ENCODE measurements around the gene CTIF.

The CTIF gene

GRCh38 chr18:48638896-48639771 lies 100.3 kb downstream of the CTIF start:
- Histone ChIP-seq H2AFZ (ENCODE audit: low read depth, low read length) (no peak overlapping the region), H4K91ac (ENCODE audit: low read length) (no peak overlapping the region), H3K79me1 (replicated peaks; ENCODE audit: low read length, poor library complexity, severe bottlenecking) (peaks cover 52% of the 10 kb centered on the region), H3K4ac (ENCODE audit: low read depth in 1 of 2, low read length in 2 of 2) (no peak overlapping the region), H2BK12ac (ENCODE audit: low read length in 2 of 2) (no peak overlapping the region), H3K9ac (ENCODE audit: low read length) (no peak overlapping the region), H3K27me3 (ENCODE audit: control insufficient read depth in 1 of 2, insufficient read depth in 1 of 2, low read length in 2 of 2) (no peaks in the 10 kb centered on the region), H3K27ac (ENCODE audit: low read length, poor library complexity, severe bottlenecking) (no peak overlapping the region), H3K4me2 (ENCODE audit: low read length, poor library complexity, severe bottlenecking) (no peak overlapping the region), H3K18ac (ENCODE audit: low read depth in 1 of 2, low read length in 2 of 2) (no peak overlapping the region), H3K23ac (ENCODE audit: low read length in 2 of 2) (no peak overlapping the region), H3K4me1 (ENCODE audit: control insufficient read depth, insufficient read depth, low read depth, low read length) (peaks cover 16% of the 10 kb centered on the region), H3K4me3 (ENCODE audit: insufficient read depth in 1 of 2, low read depth in 1 of 2, low read length in 2 of 2) (no peak overlapping the region), H2BK5ac (ENCODE audit: low read depth, low read length, poor library complexity, severe bottlenecking) (no peak overlapping the region), H3K36me3 (ENCODE audit: control insufficient read depth in 1 of 2, insufficient read depth in 2 of 2, low read depth in 1 of 2, low read length in 2 of 2) (peaks cover 22 to 53% of the 10 kb centered on the region in 2 experiments), H2BK120ac (ENCODE audit: low read depth, low read length) (no peak overlapping the region), H3K14ac (ENCODE audit: low read length in 2 of 2) (no peak overlapping the region), H3K9me3 (ENCODE audit: control insufficient read depth, low read length) (peaks cover 5% of the 10 kb centered on the region), H2BK15ac (ENCODE audit: low read depth, poor library complexity, severe bottlenecking) (no peak overlapping the region), H4K8ac (ENCODE audit: low read length) (no peak overlapping the region), H2AK5ac (ENCODE audit: low read length, severe bottlenecking) (no peak overlapping the region)
- DNase-seq, result no peak
- WGBS, result 94% methylated on average over 17 of the region's 17 CpGs

- no peak overlapping the region for H3K27ac ChIP-seq (ENCODE audit: low read length, poor library complexity, severe bottlenecking)
- no peak overlapping the region for H2BK5ac ChIP-seq (ENCODE audit: low read depth, low read length, poor library complexity, severe bottlenecking)
- H3K23ac ChIP-seq (ENCODE audit: low read length in 2 of 2), result no peak overlapping the region
- peaks cover 55% of the 10 kb centered on the region for H3K79me1 ChIP-seq (replicated peaks; ENCODE audit: low read length, poor library complexity, severe bottlenecking)
- WGBS, result 87% methylated on average over 14 of the region's 14 CpGs
- peak overlapping the region; percentile 13 for H4K8ac ChIP-seq (ENCODE audit: low read length)
- no peak overlapping the region for H3K4me3 ChIP-seq (ENCODE audit: insufficient read depth in 1 of 2, low read depth in 1 of 2, low read length in 2 of 2)
- H3K9ac ChIP-seq (ENCODE audit: low read length), result no peak overlapping the region
- peaks cover 5% of the 10 kb centered on the region for H3K9me3 ChIP-seq (ENCODE audit: control insufficient read depth, low read length)
- H4K91ac ChIP-seq (ENCODE audit: low read length), result peak overlapping the region; percentile 53
- H3K4ac ChIP-seq (ENCODE audit: low read depth in 1 of 2, low read length in 2 of 2), result no peak overlapping the region
- H3K27me3 ChIP-seq (ENCODE audit: control insufficient read depth in 1 of 2, insufficient read depth in 1 of 2, low read length in 2 of 2), result no peaks in the 10 kb centered on the region
- H3K4me2 ChIP-seq (ENCODE audit: low read length, poor library complexity, severe bottlenecking), result no peak overlapping the region
- H3K18ac ChIP-seq (ENCODE audit: low read depth in 1 of 2, low read length in 2 of 2), result no peak overlapping the region
- H3K4me1 ChIP-seq (ENCODE audit: control insufficient read depth, insufficient read depth, low read depth, low read length), result peaks cover 17% of the 10 kb centered on the region
- H3K14ac ChIP-seq (ENCODE audit: low read length in 2 of 2), result no peak overlapping the region
- H2BK15ac ChIP-seq (ENCODE audit: low read depth, poor library complexity, severe bottlenecking), result no peak overlapping the region
- peak overlapping the region in 1 of 2 experiments; percentile 6 for H2BK12ac ChIP-seq (ENCODE audit: low read length in 2 of 2)
- H3K36me3 ChIP-seq (ENCODE audit: control insufficient read depth in 1 of 2, insufficient read depth in 2 of 2, low read depth in 1 of 2, low read length in 2 of 2), result peaks cover 22 to 55% of the 10 kb centered on the region in 2 experiments
- H2AK5ac ChIP-seq (ENCODE audit: low read length, severe bottlenecking), result peak overlapping the region; percentile 33
- DNase-seq, result no peak
- no peak overlapping the region for H2BK120ac ChIP-seq (ENCODE audit: low read depth, low read length)
- H2AFZ ChIP-seq (ENCODE audit: low read depth, low read length), result no peak overlapping the region
Observed at GRCh38 chr18:48639772-48640432, 101.1 kb downstream of the CTIF start.

- H3K4me3 ChIP-seq (ENCODE audit: insufficient read depth in 1 of 2, low read depth in 1 of 2, low read length in 2 of 2), result no peak overlapping the region
- no peak overlapping the region for H3K14ac ChIP-seq (ENCODE audit: low read length in 2 of 2)
- H3K4me1 ChIP-seq (ENCODE audit: control insufficient read depth, insufficient read depth, low read depth, low read length), result peaks cover 22% of the 10 kb centered on the region
- no peak overlapping the region for H2BK15ac ChIP-seq (ENCODE audit: low read depth, poor library complexity, severe bottlenecking)
- H4K8ac ChIP-seq (ENCODE audit: low read length), result no peak overlapping the region
- H3K4ac ChIP-seq (ENCODE audit: low read depth in 1 of 2, low read length in 2 of 2), result no peak overlapping the region
- peaks cover 5% of the 10 kb centered on the region for H3K9me3 ChIP-seq (ENCODE audit: control insufficient read depth, low read length)
- no peak overlapping the region for H2AK5ac ChIP-seq (ENCODE audit: low read length, severe bottlenecking)
- H2BK120ac ChIP-seq (ENCODE audit: low read depth, low read length), result no peak overlapping the region
- no peak overlapping the region for H3K18ac ChIP-seq (ENCODE audit: low read depth in 1 of 2, low read length in 2 of 2)
- H4K91ac ChIP-seq (ENCODE audit: low read length), result no peak overlapping the region
- no peak overlapping the region for H3K23ac ChIP-seq (ENCODE audit: low read length in 2 of 2)
- H2BK5ac ChIP-seq (ENCODE audit: low read depth, low read length, poor library complexity, severe bottlenecking), result no peak overlapping the region
- H3K36me3 ChIP-seq (ENCODE audit: control insufficient read depth in 1 of 2, insufficient read depth in 2 of 2, low read depth in 1 of 2, low read length in 2 of 2), result peaks cover 22 to 54% of the 10 kb centered on the region in 2 experiments
- no peak overlapping the region for H2AFZ ChIP-seq (ENCODE audit: low read depth, low read length)
- peaks cover 57% of the 10 kb centered on the region for H3K79me1 ChIP-seq (replicated peaks; ENCODE audit: low read length, poor library complexity, severe bottlenecking)
- H3K9ac ChIP-seq (ENCODE audit: low read length), result no peak overlapping the region
- 69% methylated on average over 5 of the region's 6 CpGs for WGBS
- no peak overlapping the region for H3K27ac ChIP-seq (ENCODE audit: low read length, poor library complexity, severe bottlenecking)
- no peak overlapping the region for H2BK12ac ChIP-seq (ENCODE audit: low read length in 2 of 2)
- no peak overlapping the region for H3K4me2 ChIP-seq (ENCODE audit: low read length, poor library complexity, severe bottlenecking)
- no peak for DNase-seq
- no peaks in the 10 kb centered on the region for H3K27me3 ChIP-seq (ENCODE audit: control insufficient read depth in 1 of 2, insufficient read depth in 1 of 2, low read length in 2 of 2)
Observed at GRCh38 chr18:48640566-48641270, 101.9 kb downstream of the CTIF start.

- peaks cover 22 to 42% of the 10 kb centered on the region in 2 experiments for H3K36me3 ChIP-seq (ENCODE audit: control insufficient read depth in 1 of 2, insufficient read depth in 2 of 2, low read depth in 1 of 2, low read length in 2 of 2)
- no peak overlapping the region for H2AFZ ChIP-seq (ENCODE audit: low read depth, low read length)
- no peak overlapping the region for H4K91ac ChIP-seq (ENCODE audit: low read length)
- no peak overlapping the region for H3K4me2 ChIP-seq (ENCODE audit: low read length, poor library complexity, severe bottlenecking)
- H2BK15ac ChIP-seq (ENCODE audit: low read depth, poor library complexity, severe bottlenecking), result no peak overlapping the region
- H2AK5ac ChIP-seq (ENCODE audit: low read length, severe bottlenecking), result no peak overlapping the region
- H2BK5ac ChIP-seq (ENCODE audit: low read depth, low read length, poor library complexity, severe bottlenecking), result no peak overlapping the region
- H2BK12ac ChIP-seq (ENCODE audit: low read length in 2 of 2), result no peak overlapping the region
- H3K9me3 ChIP-seq (ENCODE audit: control insufficient read depth, low read length), result peaks cover 5% of the 10 kb centered on the region
- H3K79me1 ChIP-seq (replicated peaks; ENCODE audit: low read length, poor library complexity, severe bottlenecking), result peaks cover 45% of the 10 kb centered on the region
- H3K4me1 ChIP-seq (ENCODE audit: control insufficient read depth, insufficient read depth, low read depth, low read length), result peaks cover 23% of the 10 kb centered on the region
- no peak overlapping the region for H3K27ac ChIP-seq (ENCODE audit: low read length, poor library complexity, severe bottlenecking)
- WGBS, result 92% methylated on average over 4 of the region's 4 CpGs
- H3K9ac ChIP-seq (ENCODE audit: low read length), result no peak overlapping the region
- H3K4me3 ChIP-seq (ENCODE audit: insufficient read depth in 1 of 2, low read depth in 1 of 2, low read length in 2 of 2), result no peak overlapping the region
- no peak overlapping the region for H4K8ac ChIP-seq (ENCODE audit: low read length)
- no peaks in the 10 kb centered on the region for H3K27me3 ChIP-seq (ENCODE audit: control insufficient read depth in 1 of 2, insufficient read depth in 1 of 2, low read length in 2 of 2)
- no peak overlapping the region for H3K4ac ChIP-seq (ENCODE audit: low read depth in 1 of 2, low read length in 2 of 2)
- no peak for DNase-seq
- no peak overlapping the region for H3K18ac ChIP-seq (ENCODE audit: low read depth in 1 of 2, low read length in 2 of 2)
- H3K14ac ChIP-seq (ENCODE audit: low read length in 2 of 2), result no peak overlapping the region
- no peak overlapping the region for H2BK120ac ChIP-seq (ENCODE audit: low read depth, low read length)
- H3K23ac ChIP-seq (ENCODE audit: low read length in 2 of 2), result no peak overlapping the region
Observed at GRCh38 chr18:48641981-48642380, 103.2 kb downstream of the CTIF start.

All from mesenchymal stem cell (in vitro differentiated cells and primary cell).